H1 (cell line): ENCODE data around the gene CCNI2. TPM values are rescaled to one million over a fixed set of nuclear protein-coding genes. Genes with fewer than 3 reads are reported as not detected.

Experiments
- CHD7 ChIP-seq: fragments of 300-600 bp; sonication (generic); IDR thresholded peaks from 2 replicates; pipeline ENCODE4 v1.7.1; 2012; ENCODE audit warnings: low read length, moderate library complexity, mild to moderate bottlenecking, inconsistent platforms; ENCODE audit not compliant: insufficient replicate concordance
- FOSL1 ChIP-seq: IDR thresholded peaks from 2 replicates; pipeline ENCODE4 v1.6.1; 2011; ENCODE audit warnings: mild to moderate bottlenecking, low read depth, low read length, moderate library complexity; ENCODE audit not compliant: insufficient read depth
- JUND ChIP-seq: IDR thresholded peaks from 2 replicates; pipeline ENCODE4 v1.6.1; 2011; ENCODE audit warnings: mild to moderate bottlenecking, improper control_type of control experiment, low read length
- MAFK ChIP-seq: IDR thresholded peaks from 2 replicates; pipeline ENCODE4 v1.6.1; 2012; ENCODE audit warnings: low read depth, mild to moderate bottlenecking, improper control_type of control experiment, low read length
- POU5F1 ChIP-seq: IDR thresholded peaks from 2 replicates; pipeline ENCODE4 v1.6.1; 2011; ENCODE audit warnings: low read depth, mild to moderate bottlenecking, low read length, moderate library complexity
- TEAD4 ChIP-seq: IDR thresholded peaks from 2 replicates; pipeline ENCODE4 v1.6.1; 2012; ENCODE audit warnings: low read depth, low read length, inconsistent platforms, mixed read lengths
- polyA plus RNA-seq, 7 experiments: library from polyadenylated mRNA; depleted of rRNA in 3 of 7; stranded (reverse) in 5 of 7; unstranded in 2 of 7; fragments of >200 nt in 5 of 7; fragments of 200-250 nt in 2 of 7; gene quantifications; 1 replicate in 5 of 7; 2 replicates in 1 of 7; 4 replicates in 1 of 7; pipeline versions ENCODE4 v1.2.1 to v1.2.3, GENCODE V29; 2011 to 2013; ENCODE audit warnings: missing spikeins in 2 of 7, mixed read lengths in 2 of 7
- total RNA-seq: library from RNA; stranded (reverse); fragmentation: NEBNext Ultra II Directional; extraction: Animal tissue kit (Norgen Biotek cat#: 25700); gene quantifications from 2 replicates; pipeline ENCODE4 v1.2.1, GENCODE V29; 2021

CCNI2 gene
- total and polyA plus RNA-seq, 2 of the 8 experiments (the other 6 are each of a cell fraction or from before 2014, with no cell fraction given): 1.3 to 1.4 TPM

GRCh38 chr5:132742626-132743025, 4.6 kb upstream of the CCNI2 start (continued):
- no peak for TF ChIP-seq CHD7
- no peak for TF ChIP-seq TEAD4
- TF ChIP-seq MAFK: no peak
- TF ChIP-seq POU5F1: no peak
- TF ChIP-seq JUND: no peak
- TF ChIP-seq FOSL1: no peak
